Stimulated activated CD4-positive, alpha-beta T cell treated with anti-CD3 and anti-CD28 coated beads, Interleukin-15, amount 100 ng/mL, for 1 hour (primary cell): ENCODE results near the gene IGFLR1.

ENCODE experiments used
- DNase-seq, 2 donors: peaks; one replicate each; pipeline ENCODE4 v3.0.0-alpha.2; 2020; ENCODE audit warnings: low read depth in 1 of 2, low spot score in 1 of 2

The IGFLR1 gene

DNA sequence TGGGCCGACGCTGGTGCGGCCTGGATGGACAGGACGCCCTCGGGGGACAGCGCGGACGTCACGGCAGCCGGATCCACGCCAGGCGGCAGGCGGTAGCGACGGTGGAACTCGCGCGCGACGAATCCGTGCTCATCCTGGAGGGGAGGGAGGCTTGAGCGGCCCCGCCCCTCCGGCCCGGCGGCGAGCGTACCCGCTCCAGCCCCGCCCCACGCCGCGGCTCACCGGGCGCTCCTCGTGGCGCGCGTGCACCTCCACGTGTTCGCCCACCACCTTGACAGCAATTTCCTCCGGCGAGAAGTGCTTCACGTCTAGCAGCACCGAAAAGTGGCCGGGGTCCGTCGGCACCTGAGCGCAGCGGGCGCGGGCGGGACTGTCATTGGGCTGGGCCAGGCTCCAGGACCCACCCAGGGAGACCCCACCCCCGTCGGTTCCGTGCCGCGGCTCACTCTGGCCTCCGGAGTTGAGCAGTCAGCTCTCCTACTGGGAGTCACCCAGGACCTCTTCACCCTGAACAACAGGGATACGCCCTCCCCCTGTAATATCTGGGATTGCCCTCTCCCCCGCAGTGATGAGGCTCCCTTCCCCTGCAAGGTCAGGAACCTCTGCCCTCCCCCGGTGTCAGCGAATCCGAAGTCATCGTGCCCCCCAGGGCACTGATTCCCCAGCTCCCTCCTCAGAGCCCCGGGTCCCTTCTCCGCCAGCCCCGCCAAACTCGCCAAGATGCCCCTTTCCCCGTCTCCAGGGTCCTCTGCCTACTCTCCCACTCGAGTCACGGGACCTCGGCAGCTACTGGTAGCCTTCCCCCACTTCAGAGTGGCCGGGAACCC is 13.5 kb upstream of the IGFLR1 start:
- DNase-seq = peak; percentile 31 to 48

DNA sequence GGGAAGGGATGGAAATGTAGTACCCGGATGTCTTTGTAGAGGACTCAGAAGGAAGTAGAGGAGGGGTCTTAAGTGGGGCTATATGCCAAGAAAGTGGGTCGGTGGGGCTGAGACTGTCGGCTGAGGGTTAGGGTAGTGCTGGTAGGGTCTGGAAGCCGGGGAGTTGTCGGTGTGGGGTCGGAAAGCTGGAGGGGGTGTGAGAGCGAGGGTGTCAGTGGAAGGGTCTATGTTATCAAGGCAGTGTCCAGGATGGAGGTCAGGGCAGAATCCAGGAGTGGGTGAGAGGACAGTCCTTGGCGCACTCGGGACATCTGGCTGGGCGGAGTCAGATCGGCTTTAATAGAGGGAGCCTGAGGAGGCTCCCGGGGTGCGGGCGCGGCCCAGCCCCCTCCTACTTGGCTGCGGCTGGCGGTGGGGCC is 12.9 kb upstream of the IGFLR1 start:
- DNase-seq = no peak

DNA sequence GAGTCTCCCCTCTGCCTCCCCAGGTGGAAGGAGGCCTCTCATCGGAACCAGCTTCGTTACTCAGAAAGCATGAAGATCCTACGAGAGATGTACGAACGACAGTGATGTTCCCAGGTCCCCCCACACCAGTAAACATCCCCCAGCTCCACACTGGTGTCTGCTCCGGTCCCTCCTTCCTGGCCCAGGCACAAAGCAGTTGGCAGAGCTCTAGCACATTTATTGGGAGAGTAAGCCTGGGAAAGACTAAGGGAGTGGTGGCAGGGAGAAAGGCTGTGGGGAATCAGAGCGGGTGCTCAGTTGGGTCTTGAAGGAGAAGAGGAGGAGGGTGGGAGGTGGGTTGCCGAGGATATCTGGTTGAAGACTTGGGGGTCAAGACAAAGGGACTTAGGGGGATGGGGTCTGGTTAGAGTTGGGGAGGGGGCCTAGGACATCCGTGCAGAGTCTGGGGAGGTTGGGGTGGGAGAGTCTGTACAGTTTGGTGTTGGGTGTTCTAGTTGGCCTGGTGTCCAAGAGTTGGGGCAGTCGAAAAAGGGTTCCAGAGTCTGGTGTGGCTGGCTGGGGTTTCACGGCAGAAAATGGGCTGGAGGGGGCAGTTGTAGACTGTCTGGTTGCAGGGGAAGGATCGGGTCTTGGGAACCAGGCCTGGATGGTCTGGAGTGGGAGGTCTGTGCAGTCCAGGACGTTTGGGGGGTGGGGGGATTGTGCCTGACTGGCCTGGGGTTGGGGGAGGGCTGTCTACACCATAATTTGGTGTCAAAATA is 12.3 kb upstream of the IGFLR1 start:
- DNase-seq = no peak

DNA sequence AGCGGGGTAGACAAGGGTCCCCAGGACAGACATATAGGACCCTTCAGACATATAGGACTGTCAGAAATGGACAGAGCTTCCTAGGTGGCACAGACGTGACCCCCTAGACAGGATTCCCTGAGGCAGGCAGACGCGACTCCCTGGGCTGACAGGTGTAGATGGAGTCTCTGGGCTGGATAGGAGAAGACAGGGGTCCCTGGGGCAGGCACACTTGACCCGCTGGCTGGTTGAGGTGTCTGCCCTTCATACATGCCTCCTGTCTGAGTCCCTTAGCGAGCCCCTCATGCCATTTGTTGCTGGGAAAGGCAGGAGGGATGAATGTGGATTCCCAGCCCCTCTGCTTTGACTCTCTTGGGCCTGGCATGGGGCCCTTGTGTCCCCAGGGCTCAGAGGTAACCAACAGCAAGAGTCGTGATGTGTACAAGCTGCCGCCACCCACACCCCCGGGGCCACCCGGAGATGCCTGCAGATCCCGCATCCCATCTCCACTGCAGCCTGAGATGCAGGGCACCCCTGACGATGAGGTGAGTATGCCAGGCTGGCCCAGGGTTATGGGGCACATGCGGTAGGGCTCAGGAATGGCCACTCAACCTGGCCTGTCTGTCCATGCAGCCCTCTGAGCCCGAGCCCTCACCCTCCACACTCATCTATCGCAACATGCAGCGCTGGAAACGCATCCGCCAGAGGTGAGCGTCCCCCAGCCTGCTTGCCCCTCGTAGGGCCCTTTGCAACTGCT is 11.6 kb upstream of the IGFLR1 start:
- DNase-seq = no peak

DNA sequence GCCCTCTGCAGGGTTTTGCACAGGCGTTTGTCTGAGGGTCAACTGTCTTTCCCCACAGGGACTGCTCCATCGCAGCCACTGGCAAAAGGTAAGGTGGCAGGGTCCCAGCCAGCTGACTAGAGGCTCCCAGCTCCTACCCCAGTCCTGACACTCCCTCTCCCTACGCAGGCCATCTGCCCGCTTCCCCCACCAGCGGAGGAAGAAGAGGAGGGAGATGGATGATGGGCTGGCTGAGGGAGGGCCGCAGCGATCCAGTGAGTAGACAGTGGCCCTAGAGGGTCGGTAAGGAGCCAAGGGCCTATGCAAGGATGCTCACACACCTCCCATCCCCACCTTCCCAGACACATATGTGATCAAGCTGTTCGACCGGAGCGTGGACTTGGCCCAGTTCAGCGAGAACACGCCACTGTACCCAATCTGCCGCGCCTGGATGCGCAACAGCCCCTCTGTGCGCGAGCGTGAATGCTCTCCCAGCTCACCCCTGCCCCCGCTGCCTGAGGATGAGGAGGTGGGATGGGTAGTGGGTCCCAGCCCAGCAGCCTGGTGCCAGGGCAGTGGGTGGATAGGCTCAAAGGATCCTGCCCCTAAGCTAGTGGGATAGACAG is 10.6 kb upstream of the IGFLR1 start:
- DNase-seq = no peak

DNA sequence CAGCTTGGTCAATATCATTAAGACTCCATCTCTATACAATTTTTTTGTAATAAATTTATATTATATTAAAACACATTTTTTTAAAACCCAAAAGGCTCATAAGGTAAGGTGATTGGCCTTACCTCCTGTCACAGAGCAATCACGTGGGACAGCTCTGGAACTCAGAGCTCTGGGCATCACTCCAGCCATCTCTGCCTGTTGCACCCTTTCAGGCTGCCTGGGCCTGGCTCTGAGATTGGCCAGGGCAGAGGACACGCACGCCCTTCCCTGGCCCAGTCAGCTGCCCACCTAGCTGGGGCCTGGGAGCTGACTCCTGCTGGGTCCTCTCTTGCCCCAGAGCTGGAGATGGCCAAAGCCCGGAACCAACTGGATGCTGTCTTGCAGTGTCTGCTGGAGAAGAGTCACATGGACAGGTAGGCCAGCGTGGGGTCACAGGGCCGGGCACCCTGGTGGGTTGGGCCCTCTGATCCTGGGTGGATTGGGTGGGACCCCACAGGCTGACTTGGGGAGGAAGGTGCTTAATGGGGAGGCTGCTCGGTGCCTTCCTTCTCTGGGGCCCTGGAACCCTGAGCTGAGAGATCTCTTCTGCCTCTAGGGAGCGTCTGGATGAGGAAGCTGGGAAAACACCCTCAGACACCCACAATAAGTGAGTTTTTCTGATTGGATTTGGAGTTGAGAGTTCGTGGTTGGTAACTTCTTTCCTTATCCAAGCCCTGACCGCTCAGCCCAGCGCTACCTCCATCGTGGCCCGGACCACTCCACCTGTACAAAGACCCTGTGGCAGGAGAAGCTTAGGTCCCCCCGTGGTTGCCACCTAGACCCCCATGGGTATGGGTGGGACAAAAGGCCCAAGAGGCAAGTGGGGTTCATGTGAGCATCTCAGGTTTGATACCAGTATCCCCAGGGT is 9.8 kb upstream of the IGFLR1 start:
- DNase-seq = no peak

DNA sequence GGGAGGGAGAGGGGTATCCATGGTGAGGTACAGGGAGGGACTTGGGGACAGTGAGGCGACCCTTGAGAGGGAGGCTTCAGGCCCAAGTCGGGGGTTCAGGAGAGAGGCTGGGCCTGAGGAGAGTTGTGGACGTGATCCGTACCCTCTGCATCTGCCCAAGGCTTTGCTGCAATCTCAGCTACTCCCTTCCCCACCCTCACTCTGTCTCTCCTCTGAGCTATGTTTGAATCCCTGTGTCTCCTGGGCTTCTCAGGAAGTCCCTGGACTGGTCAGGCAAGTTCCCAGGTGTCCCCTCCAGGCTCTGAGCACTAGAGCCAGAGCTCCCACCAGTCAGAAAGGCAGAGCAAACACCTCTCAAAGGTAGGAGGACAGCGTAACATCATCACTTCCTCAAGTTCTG is 7.9 kb upstream of the IGFLR1 start:
- no peak for DNase-seq

DNA sequence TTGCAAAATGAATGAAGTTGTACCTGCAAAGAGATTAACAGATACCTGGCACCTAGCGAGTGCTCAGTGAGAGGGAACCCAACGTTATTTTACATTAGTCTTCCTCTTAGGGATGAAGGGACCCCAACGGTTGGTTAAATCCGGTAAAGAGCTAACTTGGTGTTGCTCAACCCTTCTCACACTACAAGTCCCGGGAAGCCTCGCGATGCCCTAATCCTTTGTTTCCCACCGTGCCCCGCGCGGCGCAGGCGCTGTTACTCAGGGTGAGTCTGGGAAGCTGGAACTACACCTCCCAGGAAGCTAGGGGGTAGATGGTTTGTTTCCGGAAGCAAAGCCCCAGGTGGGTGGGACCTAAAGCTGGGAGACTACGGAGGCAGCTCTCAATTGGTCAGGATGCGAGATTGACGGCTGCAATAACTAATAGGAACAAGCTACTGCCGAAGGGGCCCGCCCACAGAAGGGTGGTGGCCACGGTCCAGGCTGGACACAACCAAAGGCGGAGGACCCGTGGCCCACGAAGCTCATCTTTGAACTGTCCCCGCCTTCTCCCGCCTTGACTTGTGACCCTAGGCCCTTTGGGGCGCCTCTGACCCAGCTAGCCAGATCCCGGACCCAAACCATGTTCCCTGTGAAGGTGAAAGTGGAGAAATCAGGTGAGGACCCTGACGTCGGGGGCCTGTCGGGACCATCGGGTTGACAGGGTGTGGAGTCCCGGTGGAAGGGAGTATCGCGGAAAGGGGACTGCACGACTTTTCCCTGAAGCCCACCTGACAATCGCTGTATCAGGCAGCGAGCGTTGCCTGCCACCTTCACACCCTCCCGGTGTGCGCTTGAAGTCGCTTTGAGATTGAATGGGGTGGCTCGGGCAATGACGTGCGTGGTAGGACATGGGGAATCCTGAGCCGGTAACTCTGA is 6.1 kb upstream of the IGFLR1 start, which contains the start of gene LIN37:
Gene LIN37, plus strand, starts transcription at position 471 of the 915 bp plus-strand sequence. Its CDS starts 149 bp downstream, at position 620.
- peak; percentile 94 to 97 for DNase-seq

DNA sequence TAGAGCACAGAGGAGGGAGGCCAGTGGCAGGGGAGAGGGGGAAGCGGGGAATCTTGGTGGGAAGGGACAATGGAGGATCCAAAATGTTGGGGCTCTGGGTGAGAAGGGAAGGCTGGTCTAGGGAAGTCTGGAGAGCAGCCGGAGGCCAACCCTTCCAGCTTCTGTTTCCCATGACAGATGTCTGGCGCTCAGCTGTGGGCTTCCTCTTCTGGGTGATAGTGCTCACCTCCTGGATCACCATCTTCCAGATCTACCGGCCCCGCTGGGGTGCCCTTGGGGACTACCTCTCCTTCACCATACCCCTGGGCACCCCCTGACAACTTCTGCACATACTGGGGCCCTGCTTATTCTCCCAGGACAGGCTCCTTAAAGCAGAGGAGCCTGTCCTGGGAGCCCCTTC is 4.3 kb upstream of the IGFLR1 start:
- DNase-seq = no peak

DNA sequence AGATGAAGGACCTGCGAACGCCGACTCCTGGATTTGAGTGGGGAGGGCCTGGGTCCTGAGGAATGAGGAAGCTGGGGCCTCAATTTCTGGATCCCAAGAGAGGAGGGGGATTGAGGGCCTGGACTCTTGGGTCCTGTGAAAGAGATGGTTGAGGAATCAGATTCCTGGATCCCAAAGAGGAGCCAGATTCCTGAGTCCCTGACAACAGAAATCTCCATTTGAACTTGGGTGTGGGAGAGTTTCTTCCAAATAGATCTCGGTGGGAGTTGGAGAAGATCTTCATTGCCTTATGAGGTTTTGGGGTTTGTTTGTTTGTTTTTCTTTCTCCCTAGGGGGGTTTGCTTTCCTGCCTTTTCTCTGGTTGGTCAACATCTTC is 3.8 kb upstream of the IGFLR1 start:
- DNase-seq = no peak

DNA sequence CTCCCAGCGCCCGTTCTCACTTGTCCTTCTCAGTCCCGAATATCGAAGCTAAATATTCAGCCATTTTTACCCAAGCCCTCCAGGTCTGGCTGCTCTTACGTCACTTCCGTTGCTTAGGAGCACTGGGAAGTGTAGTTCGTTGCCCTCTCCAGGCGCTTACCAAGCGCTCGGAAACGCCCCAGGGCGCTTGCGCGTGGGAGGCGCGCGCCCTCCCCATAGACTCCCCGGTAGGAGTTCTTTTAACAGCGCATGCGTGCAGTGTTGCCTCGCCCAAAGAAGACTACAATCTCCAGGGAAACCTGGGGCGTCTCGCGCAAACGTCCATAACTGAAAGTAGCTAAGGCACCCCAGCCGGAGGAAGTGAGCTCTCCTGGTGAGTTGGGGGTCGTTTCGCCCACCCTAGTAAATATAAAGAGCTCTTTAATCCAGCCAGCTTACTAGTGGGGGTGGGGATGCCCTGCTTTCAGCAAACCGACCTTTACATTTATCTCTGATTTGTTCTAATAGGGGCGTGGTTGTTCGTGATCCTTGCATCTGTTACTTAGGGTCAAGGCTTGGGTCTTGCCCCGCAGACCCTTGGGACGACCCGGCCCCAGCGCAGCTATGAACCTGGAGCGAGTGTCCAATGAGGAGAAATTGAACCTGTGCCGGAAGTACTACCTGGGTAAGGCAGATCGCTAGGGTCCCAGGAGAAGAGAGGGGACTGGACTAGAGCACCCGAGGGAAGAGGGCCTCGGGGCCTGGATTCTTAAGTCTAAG is 3.3 kb upstream of the IGFLR1 start, which contains the start of the genes PSENEN and U2AF1L4:
Gene PSENEN, plus strand, starts transcription at position 324 of the 759 bp plus-strand sequence. Its CDS starts 280 bp downstream, at position 604.
Gene U2AF1L4, minus strand, starts transcription at position 91 of the 759 bp plus-strand sequence. Its CDS starts 27 bp downstream, at position 64.
- peak; percentile 89 to 94 for DNase-seq

DNA sequence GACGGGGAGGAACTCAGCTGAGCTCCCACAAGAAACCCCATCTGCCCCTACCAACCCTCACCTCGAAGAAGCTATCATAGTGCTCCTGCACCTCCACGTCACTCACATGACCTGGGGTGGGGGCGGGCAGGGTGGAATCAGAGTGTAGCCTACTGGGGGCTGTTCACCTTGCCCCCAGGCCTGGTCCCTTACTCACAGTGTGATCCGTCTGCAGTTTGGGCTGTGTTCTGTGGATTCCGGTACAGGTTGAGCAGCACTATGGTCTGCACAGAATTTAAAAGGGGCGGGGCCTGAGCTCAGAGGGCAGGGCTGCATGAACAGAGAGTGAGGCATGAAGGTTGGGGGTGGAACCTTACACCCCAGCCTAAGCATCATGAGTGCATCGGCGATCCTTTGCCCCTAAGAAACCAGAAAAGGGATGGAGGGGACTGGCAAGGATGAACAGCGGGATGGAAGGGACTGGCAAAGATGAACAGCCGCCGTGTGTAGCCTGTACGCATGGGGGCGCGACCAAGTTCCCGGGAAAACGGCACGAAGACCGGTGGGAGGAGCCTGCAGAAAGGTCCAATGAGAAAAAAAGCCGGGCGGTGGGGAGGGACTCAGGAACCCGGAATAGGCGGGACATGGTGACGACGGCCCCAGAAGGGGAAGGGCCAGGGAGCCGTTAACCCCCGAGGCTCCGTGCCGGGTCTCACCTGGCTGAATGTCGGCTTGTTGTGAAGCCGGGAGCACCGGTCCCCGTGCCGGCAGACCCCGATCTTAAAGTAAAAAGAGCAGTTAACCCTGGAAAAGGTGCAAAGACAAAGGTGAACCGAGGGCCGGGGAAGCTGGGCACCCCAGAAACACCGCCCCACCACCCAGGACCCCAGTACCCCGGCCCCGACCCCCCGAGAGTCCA is 2.4 kb upstream of the IGFLR1 start:
- DNase-seq = peak; percentile 77 to 87

DNA sequence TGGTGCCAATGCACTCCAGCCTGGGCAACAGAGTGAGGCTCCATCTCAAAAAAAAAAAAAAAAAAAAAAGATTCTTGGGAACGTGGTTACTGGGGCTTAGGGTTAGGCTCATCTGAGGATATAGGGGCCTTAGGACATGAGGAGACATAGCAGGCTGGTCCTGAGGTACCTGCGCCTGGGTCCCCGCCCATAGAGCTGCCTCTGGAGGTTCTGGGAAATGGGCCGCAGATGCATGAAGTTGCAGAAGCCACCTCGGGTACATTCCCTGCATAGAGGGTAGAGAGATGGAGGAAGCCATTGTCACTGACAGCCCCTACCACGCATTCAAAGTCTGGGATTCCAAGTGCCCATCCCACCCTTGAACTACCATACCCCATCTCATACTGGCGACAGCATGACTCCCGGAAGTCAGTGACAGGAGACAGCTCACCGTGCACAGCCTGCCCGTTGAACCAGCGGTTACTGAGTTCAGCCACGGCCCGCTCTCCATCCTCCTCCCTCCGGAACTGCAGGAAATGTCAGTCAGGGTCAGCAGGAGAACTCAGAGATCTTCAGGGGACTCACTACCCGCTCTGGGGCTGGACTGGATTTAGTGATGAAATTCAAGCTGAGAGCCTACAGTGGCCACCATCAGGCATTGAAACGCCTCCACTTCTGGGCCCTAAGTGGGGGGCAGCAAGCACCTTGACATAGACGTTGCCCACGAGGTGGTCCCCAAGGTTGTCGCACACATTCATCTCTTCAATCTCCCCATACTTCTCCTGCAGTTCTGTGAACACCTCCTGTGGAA is 1.6 kb upstream of the IGFLR1 start:
- DNase-seq = no peak

DNA sequence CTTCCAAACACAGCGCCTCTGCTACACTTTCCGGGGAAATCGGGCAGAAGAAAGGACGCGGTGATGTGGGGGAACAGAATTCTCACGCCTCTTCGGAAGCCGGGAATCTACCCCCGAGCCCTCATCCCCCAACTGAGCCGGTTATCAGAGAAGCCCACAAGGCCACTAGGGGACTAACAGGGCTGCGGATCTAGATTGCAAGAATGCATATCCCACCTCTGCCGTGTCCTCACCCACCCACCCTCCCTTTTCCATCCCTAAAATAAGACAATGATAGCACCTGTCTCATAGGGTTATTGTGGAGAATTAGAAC is 1.1 kb downstream of the IGFLR1 start:
- no peak for DNase-seq

DNA sequence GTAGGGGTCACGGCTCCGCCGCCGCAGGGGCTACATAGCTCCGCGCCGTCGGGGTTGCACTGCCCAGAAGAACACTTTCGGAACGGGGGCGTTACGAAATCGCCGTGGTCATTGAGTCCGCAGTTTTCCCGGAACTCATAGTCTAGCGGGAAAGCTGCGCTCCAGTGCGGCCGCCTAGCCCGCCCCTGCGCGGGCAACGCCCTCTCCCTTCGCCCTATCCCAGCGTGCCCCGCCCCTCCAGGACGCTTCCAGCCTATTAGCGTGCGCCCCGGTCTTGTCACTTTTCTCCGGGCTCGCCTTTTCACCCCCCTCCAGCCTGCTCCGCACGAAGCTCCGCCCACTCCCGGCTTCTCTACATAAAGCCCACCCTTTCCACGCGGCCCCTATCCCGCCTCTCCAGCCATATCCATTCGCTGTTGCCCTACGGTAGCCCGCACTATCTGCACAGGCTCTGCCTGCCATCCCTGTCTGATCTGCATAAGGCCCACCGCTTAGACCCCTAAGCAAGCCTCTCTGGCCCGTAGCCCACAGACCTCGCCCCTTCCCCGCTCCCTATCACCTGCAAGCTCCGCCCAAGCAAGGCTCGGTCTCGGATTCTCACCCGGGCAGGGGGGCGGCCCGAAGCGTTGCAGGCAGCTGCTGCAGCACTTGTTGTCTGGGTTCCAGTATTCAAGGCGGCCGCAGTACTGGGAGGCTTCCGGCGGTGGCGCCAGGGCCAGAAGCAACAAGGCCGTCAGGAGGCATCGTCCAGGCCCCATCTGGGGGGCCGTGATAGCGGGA is 1.6 kb downstream of the IGFLR1 start:
- DNase-seq = peak; percentile 88

DNA sequence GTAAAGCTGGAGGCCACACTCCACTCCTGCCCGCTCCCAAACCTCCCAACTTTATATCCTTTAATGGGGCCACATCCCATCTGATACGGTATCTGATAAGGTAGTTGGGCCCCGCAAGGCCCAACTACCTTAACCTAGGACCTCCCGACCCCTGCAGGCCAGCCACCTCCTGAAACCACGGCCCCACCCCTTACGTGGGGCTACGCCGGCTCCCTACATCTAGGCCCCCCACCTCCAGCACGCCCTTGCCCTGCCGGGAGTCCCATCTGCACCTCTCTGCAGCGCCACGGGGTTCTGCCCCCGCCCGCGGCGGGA is 2.2 kb downstream of the IGFLR1 start:
- no peak for DNase-seq
